A549 (cell line): ENCODE results near the gene RAB3IL1. TPM values are rescaled to one million over a fixed set of nuclear protein-coding genes. Genes with fewer than 3 reads are reported as not detected.

Experiments used
- ATAC-seq, 2 experiments: fragments of 200-7000 bp in 1 of 2; fragments of >200 bp in 1 of 2; cut with Nextera tagmentation in 1 of 2; cut with Tn5 transposase in 1 of 2; 3 replicates each; pipeline versions ENCODE4 v1.8.0 to v1.9.1; 2018 to 2020; ENCODE audit warnings: mild to moderate bottlenecking in 1 of 2, moderate library complexity in 1 of 2
- CTCF ChIA-PET: fragments of 300-600 bp; sonication (Branson Sonifier 250); formaldehyde crosslinking; extraction: SDS; loops from one replicate; lab custom pipeline; 2021; ENCODE audit warnings: antibody characterized with exemption, inconsistent platforms; lab: Yijun Ruan, JAX
- POLR2A ChIA-PET: fragments of 350-600 bp; formaldehyde crosslinking; extraction: SDS; loops from one replicate; lab custom pipeline; 2021; ENCODE audit warnings: antibody characterized with exemption, inconsistent platforms; lab: Yijun Ruan, JAX
- DNase-seq, 2 experiments: peaks; one replicate each; pipeline versions ENCODE4 v3.0.0 to v3.0.0-alpha.2; 2011 to 2016; ENCODE audit warnings: low read depth in 1 of 2, low spot score in 1 of 2
- FAIRE-seq: peaks from 2 replicates; lab custom pipeline; 2011; peaks lifted over from hg19 to GRCh38; lab: Jason Lieb, UNC
- H3K27ac ChIP-seq, 2 experiments: fragments of >200 bp; sonication (Bioruptor Twin); formaldehyde crosslinking; 3 replicates each; pipeline ENCODE4 v1.5.1; 2016 to 2017
- H3K4me1 ChIP-seq: fragments of >200 bp; sonication (Bioruptor Twin); formaldehyde crosslinking; 3 replicates; pipeline ENCODE4 v1.6.1; 2016
- H3K4me2 ChIP-seq: fragments of >200 bp; sonication (Bioruptor Twin); formaldehyde crosslinking; 3 replicates; pipeline ENCODE4 v1.6.1; 2016
- H3K4me3 ChIP-seq: fragments of >200 bp; sonication (Bioruptor Twin); formaldehyde crosslinking; 3 replicates; pipeline ENCODE4 v1.5.1; 2016
- H3K9me3 ChIP-seq: fragments of >200 bp; sonication (Bioruptor Twin); formaldehyde crosslinking; 3 replicates; pipeline ENCODE4 v1.6.1; 2016
- CBX2 ChIP-seq: fragments of 200-600 bp; sonication (generic); IDR thresholded peaks from 2 replicates; pipeline ENCODE4 v1.6.1; 2016; ENCODE audit warnings: low read depth, mild to moderate bottlenecking, borderline replicate concordance
- EHF ChIP-seq: fragments of 250-450 bp; sonication (Bioruptor Pico); IDR thresholded peaks from 2 replicates; pipeline ENCODE4 v1.5.0; 2020; ENCODE audit warnings: mild to moderate bottlenecking
- ELK1 ChIP-seq: fragments of 150-350 bp; IDR thresholded peaks from 2 replicates; pipeline ENCODE4 v1.6.1; 2014; ENCODE audit warnings: low read depth, mild to moderate bottlenecking, low read length
- EP300 ChIP-seq, 2 experiments: fragments of >200 bp; sonication (Bioruptor Twin); formaldehyde crosslinking; IDR thresholded peaks; 2 replicates in 1 of 2; 3 replicates in 1 of 2; pipeline ENCODE4 v1.6.1; 2016 to 2017
- ESRRA ChIP-seq: fragments of 150-350 bp; IDR thresholded peaks from 2 replicates; pipeline ENCODE4 v1.6.1; 2014; ENCODE audit warnings: mild to moderate bottlenecking, low read length, borderline replicate concordance
- HES2 ChIP-seq: fragments of >200 bp; sonication (Bioruptor Twin); formaldehyde crosslinking; IDR thresholded peaks from 2 replicates; pipeline ENCODE4 v1.6.1; 2016
- HEYL ChIP-seq: fragments of 250-450 bp; sonication (Bioruptor Pico); IDR thresholded peaks from 2 replicates; pipeline ENCODE4 v1.8.0; 2021; ENCODE audit warnings: mild to moderate bottlenecking, moderate library complexity
- HMGXB4 ChIP-seq: fragments of 250-450 bp; sonication (Bioruptor Pico); IDR thresholded peaks from 2 replicates; pipeline ENCODE4 v1.5.0; 2021; ENCODE audit warnings: mild to moderate bottlenecking, moderate library complexity, borderline replicate concordance
- KDM1A ChIP-seq: fragments of 200-600 bp; sonication (generic); IDR thresholded peaks from 2 replicates; pipeline ENCODE4 v1.6.1; 2016; ENCODE audit warnings: low read depth, mild to moderate bottlenecking
- NR3C1 ChIP-seq: fragments of >200 bp; sonication (Bioruptor Twin); formaldehyde crosslinking; IDR thresholded peaks from 3 replicates; pipeline ENCODE4 v1.6.1; 2017
- POLR2A ChIP-seq: IDR thresholded peaks from 2 replicates; pipeline ENCODE4 v1.6.1; 2012; ENCODE audit warnings: mild to moderate bottlenecking, low read length
- POLR2AphosphoS2 ChIP-seq: conservative IDR thresholded peaks from 2 replicates; pipeline ENCODE4 v1.6.1; 2012; ENCODE audit warnings: low read length, improper control_type of control experiment, inconsistent platforms
- RCOR1 ChIP-seq: fragments of 150-350 bp; IDR thresholded peaks from 2 replicates; pipeline ENCODE4 v1.6.1; 2014; ENCODE audit warnings: antibody characterized with exemption, low read length, low read depth
- REST ChIP-seq: fragments of 200-600 bp; sonication (generic); IDR thresholded peaks from 2 replicates; pipeline ENCODE4 v1.6.1; 2016; ENCODE audit warnings: antibody characterized with exemption, mild to moderate bottlenecking, moderate library complexity
- RNF2 ChIP-seq: fragments of 200-600 bp; sonication (generic); IDR thresholded peaks from 2 replicates; pipeline ENCODE4 v1.6.1; 2016; ENCODE audit warnings: low read depth, mild to moderate bottlenecking, antibody characterized with exemption, moderate library complexity, borderline replicate concordance
- SMC3 ChIP-seq: fragments of >200 bp; sonication (Bioruptor Twin); formaldehyde crosslinking; IDR thresholded peaks from 3 replicates; pipeline ENCODE4 v1.6.1; 2018; ENCODE audit warnings: inconsistent platforms
- TFCP2L1 ChIP-seq: fragments of 250-450 bp; sonication (Bioruptor Pico); IDR thresholded peaks from 2 replicates; pipeline ENCODE4 v1.5.0; 2021; ENCODE audit warnings: mild to moderate bottlenecking
- TP53 ChIP-seq: fragments of 250-450 bp; sonication (Bioruptor Pico); IDR thresholded peaks from 2 replicates; pipeline ENCODE4 v1.5.0; 2021; ENCODE audit warnings: mild to moderate bottlenecking, moderate library complexity
- ZC3H11A ChIP-seq: fragments of 450-650 bp; IDR thresholded peaks from 2 replicates; pipeline ENCODE4 v1.6.1; 2014; ENCODE audit warnings: antibody characterized with exemption, mild to moderate bottlenecking
- ZFP36 ChIP-seq: fragments of 450-650 bp; IDR thresholded peaks from 2 replicates; pipeline ENCODE4 v1.6.1; 2014; ENCODE audit warnings: borderline replicate concordance; ENCODE audit not compliant: partially characterized antibody
- ZNF302 ChIP-seq: fragments of 250-450 bp; sonication (Bioruptor Pico); IDR thresholded peaks from 2 replicates; pipeline ENCODE4 v1.9.0; 2021; ENCODE audit warnings: inconsistent platforms, mild to moderate bottlenecking, moderate library complexity
- ZSCAN20 ChIP-seq: fragments of 250-450 bp; sonication (Bioruptor Pico); IDR thresholded peaks from 2 replicates; pipeline ENCODE4 v1.8.0; 2022; ENCODE audit warnings: mild to moderate bottlenecking, moderate library complexity
- WGBS: methylation state at CpG from one replicate; pipeline ENCODE4 v1.1.6; 2017; ENCODE audit errors: missing lambda C conversion rate; 5-methylcytosine and 5-hydroxymethylcytosine counted together
- polyA plus RNA-seq, 4 experiments: library from polyadenylated mRNA; depleted of rRNA in 3 of 4; stranded (reverse); fragments of >200 nt; fragmentation: RNase III in 1 of 4; extraction: RNeasy Plus Mini Kit Qiagen cat#74134 plus additional on column Dnase treatment in 1 of 4; gene quantifications; 2 replicates in 3 of 4; 3 replicates in 1 of 4; pipeline ENCODE4 v1.2.3, GENCODE V29; 2011 to 2017

RAB3IL1 gene
- polyA plus RNA-seq, 2 of the 4 experiments (the other 2 are of a cell fraction) = 5.8 to 6.2 TPM

- FAIRE-seq (no peak), ATAC-seq (no peak), DNase-seq (no peak)
- 85% methylated on average over 5 of the region's 5 CpGs for WGBS
- Histone ChIP-seq H3K9me3 (no peaks in the 10 kb centered on the region), H3K27ac (peak overlapping the region; percentile 71 to 72; a peak in 4 of 6 replicates), H3K4me1 (peaks cover 32% of the 10 kb centered on the region), H3K4me2 (no peak overlapping the region), H3K4me3 (no peak overlapping the region)
- no peak for TF ChIP-seq TP53
- TF ChIP-seq SMC3 = no peak
- TF ChIP-seq RCOR1 = no peak
- ChIA-PET POLR2A (interaction anchor here (0.6 to 1.7 kb wide), 6 partner anchors 16 to 150 kb away, joined by 3 to 7 read pairs (median 4); partner anchors contain the start of gene FTH1), CTCF (interaction anchor here (0.5 to 11.9 kb wide), 59 partner anchors 10 to 199 kb away, joined by 3 to 565 read pairs (median 8); partner anchors contain the start of genes FADS1, FTH1 and RAB3IL1)
Observed at GRCh38 chr11:61946894-61947293, 29.5 kb upstream of the RAB3IL1 start.

GRCh38 chr11:61945191-61945590 is 27.8 kb upstream of the RAB3IL1 start:
- H3K27ac ChIP-seq = no peak overlapping the region; a peak in 1 of 6 replicates
- no peak overlapping the region for H3K4me2 ChIP-seq
- no peak for TF ChIP-seq EP300 (IDR thresholded peaks at IDR 0.05)
- TF ChIP-seq HES2 = no peak
- TF ChIP-seq RNF2 = no peak
- no peak for TF ChIP-seq POLR2AphosphoS2
- no peak for TF ChIP-seq ZNF302 (CRISPR knock-in tag)
- no peak for TF ChIP-seq KDM1A
- no peak for TF ChIP-seq EHF (CRISPR knock-in tag)
- no peak for TF ChIP-seq ESRRA
- TF ChIP-seq CBX2 = no peak
- no peak for TF ChIP-seq TFCP2L1 (CRISPR knock-in tag)
- no peak for TF ChIP-seq HEYL
- TF ChIP-seq ZFP36 = no peak
- TF ChIP-seq ZC3H11A = no peak
- no peak for TF ChIP-seq ELK1
- no peak for TF ChIP-seq REST
- no peak for TF ChIP-seq NR3C1
- TF ChIP-seq POLR2A = no peak
- no peak for TF ChIP-seq HMGXB4 (CRISPR knock-in tag)
- TF ChIP-seq ZSCAN20 (CRISPR knock-in tag) = no peak
- CTCF ChIA-PET = interaction anchor here (0.8 to 11.9 kb wide), 13 partner anchors 8 to 163 kb away, joined by 3 to 565 read pairs (median 54); partner anchors contain the start of gene FADS1
- peaks cover 31% of the 10 kb centered on the region for H3K4me1 ChIP-seq
- no peaks in the 10 kb centered on the region for H3K9me3 ChIP-seq
- ATAC-seq = no peak
- no peak for DNase-seq
- FAIRE-seq = no peak
- 91% methylated on average over 13 of the region's 13 CpGs for WGBS
- POLR2A ChIA-PET = no interaction called here
- no peak overlapping the region for H3K4me3 ChIP-seq
